NCI-H1105 treated with DMSO at 0.1 percent for 48 hours (cell line): ENCODE data around the gene TBC1D3B.
"Not testable (repeated sequence)": the region's sequence is repeated elsewhere in the genome, so short reads cannot be mapped to it uniquely, and the experiment has no call there.

Experiments used
- DNase-seq: peaks from one replicate; lab custom pipeline; 2025; lab: John Stamatoyannopoulos, UW

TBC1D3B gene

GRCh38 chr17:36176536-36176935 is at the start of gene TBC1D3B:
Gene TBC1D3B, minus strand, starts transcription at chr17:36176636. Its CDS starts 1,586 bp downstream, at chr17:36175050.
- DNase-seq: not testable (repeated sequence)

DNA sequence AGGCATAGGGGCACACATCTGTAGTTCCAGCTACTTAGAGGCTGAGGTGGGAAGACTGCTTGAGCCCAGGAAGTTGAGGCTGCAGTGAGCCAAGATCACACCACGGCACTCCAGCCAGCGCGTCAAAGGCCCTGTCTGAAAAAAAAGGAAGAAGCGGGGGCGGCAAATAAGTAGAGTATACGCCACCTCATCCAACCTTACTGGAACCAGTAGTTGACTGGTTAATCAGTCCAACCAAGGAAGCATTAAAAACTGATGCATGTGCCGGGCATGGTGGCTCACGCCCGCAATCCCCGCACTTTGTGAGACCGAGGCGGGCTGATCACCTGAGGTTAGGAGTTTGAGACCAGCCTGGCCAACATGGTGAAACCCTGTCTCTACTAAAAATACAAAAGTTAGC is 46.5 kb upstream of the TBC1D3B start:
- not testable (repeated sequence) for DNase-seq

DNA sequence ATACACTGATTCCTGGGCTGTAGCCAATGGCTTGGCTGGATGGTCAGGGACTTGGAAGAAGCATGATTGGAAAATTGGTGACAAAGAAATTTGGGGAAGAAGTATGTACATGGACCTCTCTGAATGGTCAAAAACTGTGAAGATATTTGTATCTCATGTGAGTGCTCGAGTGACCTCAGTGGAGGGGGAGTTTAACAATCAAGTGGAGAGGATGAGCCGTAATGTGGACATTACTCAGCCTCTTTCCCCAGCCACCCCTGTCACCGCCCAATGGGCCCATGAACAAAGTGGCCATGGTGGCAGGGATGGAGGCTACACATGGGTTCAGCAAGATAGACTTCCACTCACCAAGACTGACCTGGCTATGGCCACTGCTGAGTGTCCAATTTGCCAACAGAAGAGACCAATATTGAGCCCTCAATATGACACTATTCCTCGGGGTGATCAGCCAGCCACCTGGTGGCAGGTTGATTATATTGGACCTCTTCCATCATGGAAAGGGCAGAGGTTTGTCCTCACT is 45.2 kb upstream of the TBC1D3B start:
- DNase-seq: not testable (repeated sequence)

GRCh38 chr17:36220737-36221580 is 44.5 kb upstream of the TBC1D3B start:
- DNase-seq: not testable (repeated sequence)

DNA sequence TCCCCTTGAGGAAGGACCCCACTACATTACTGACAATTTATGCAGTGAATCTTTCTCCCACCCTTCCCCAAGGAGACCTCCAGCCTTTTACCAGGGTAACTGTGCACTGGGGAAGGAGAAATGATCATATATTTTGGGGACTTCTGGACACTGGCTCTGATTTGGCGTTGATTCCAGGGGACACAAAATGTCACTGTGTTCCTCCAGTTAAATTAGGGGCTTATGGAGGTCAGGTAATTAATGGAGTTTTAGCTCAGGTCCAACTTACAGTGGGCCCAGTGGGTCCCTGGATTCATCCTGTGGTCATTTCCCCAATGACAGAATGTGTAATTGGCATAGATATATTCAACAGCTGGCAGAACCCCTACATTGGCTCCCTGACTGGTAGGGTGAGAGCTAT is 43.1 kb upstream of the TBC1D3B start:
- DNase-seq: not testable (repeated sequence)

GRCh38 chr17:36215406-36216308 is 39.2 kb upstream of the TBC1D3B start:
- DNase-seq: not testable (repeated sequence)

GRCh38 chr17:36214918-36215317 is 38.5 kb upstream of the TBC1D3B start:
- DNase-seq: no peak

- DNase-seq: no peak
Measured at GRCh38 chr17:36213695-36214094, 37.3 kb upstream of the TBC1D3B start.

GRCh38 chr17:36212966-36213365 is 36.5 kb upstream of the TBC1D3B start:
- DNase-seq: no peak

GRCh38 chr17:36212272-36212605 is 35.8 kb upstream of the TBC1D3B start:
- DNase-seq: no peak

DNA sequence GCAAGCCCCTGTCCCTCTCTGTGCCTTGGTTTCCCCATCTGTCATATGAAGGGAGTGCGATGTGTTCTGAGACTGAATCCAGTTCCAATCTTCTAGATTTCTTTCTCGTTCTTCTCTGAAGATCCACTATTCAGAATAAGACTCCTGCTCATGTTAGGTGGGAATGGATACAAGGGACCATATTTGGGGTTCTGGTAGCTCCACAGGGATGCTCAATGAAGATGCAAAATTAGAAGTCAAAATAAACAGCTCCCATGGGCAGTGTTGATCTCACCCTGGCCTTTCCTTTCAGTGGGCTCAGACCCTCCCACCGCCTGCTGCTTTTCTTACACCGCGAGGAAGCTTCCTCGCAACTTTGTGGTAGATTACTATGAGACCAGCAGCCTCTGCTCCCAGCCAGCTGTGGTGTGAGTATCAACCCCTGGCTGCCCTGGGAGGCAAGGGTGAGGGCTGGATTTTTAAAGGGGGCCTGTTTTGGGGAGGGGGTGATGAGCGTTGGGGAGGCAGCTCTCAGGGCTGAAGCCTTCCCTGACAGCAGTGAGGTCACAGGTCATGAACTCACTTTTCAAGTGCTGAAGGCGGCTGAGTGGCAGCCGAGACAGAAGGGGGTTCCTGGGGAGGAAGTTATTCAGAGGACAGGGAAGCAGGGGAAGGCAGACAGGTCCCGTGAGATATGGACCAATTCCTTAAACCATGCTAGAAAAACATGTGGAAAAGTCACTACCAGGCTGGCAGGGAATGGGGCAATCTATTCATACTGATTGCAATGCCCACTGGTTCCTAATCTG is 35.2 kb upstream of the TBC1D3B start:
- not testable (repeated sequence) for DNase-seq

GRCh38 chr17:36210439-36211211 is 34.2 kb upstream of the TBC1D3B start, which contains the start of gene CCL4L2:
Gene CCL4L2, plus strand, starts transcription at chr17:36211063.
- DNase-seq: not testable (repeated sequence)

GRCh38 chr17:36209575-36209974 is 33.1 kb upstream of the TBC1D3B start:
- DNase-seq: no peak

DNA sequence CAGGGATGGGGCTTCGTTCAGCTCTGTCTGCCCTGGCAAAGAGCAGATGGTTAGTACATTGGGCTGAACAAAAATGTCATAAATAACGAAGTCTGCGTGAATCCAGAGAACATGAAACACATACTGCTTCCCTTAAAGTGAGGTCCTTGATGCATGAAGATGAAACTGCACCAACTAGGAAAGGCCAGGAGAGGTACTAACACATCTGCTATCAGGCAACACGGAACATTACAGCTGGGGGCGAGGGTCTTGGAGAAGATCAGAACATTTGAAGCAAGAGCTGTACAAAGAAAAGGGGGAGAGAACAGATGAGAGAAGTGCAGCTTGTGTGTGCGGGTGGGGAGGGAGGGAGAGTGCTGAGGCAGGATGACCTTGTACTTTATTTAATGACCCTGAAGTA is 30.9 kb upstream of the TBC1D3B start:
- not testable (repeated sequence) for DNase-seq

DNA sequence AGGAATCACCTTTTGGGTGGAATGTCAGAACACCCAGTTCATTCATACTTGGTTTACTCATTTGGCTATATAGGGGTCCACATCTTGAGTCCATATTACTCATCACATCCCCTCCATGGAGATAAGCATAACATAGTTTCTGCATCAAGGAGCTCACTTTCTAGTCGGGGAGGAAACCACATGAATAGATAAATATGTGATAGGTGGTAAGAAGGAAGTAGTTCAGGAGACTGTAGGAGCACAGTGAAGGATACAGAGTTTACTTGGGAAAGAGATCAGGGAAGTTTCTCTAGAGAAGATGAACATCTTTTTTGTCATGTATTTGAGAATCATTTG is 30.0 kb upstream of the TBC1D3B start:
- not testable (repeated sequence) for DNase-seq

DNA sequence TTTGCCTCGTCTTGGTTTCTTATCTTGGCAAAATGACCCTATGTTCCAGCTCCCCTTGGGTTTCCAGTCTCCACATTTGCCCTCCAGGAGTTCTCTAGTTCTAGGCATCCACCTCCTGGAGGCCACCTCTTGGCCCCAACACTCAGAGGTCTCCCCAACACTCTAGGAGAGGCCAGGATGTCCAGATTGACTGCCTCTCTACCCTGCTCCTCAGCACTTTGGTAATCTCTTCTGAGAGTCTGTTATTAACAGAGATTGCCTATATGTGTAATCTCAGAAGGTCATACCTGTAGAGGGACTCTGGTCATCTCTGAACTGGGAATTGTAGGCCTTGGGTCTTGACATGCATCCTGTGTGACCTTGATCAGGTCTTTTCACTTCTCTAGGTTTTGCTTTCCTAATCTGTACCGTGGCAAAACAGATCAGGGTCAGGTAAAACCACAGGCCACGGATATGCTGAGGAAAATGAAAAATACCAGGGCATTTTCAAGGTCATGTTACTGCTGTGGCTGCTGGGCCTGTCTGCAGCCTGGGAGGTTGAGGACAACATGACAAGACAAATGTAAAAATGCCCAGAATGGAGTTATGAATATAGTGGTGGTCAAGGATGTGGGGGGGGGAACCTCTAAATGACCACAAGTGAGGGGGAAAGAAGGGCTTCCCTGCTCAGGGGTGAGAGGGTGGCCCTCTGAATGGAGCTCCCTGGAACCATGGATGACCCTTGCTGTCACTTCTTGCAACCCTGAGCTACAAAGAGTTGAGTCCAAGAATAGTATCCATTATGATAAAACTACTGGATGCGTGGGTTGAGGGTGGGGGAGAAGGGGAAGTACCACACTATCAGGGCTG is 29.4 kb upstream of the TBC1D3B start:
- DNase-seq: no peak

DNA sequence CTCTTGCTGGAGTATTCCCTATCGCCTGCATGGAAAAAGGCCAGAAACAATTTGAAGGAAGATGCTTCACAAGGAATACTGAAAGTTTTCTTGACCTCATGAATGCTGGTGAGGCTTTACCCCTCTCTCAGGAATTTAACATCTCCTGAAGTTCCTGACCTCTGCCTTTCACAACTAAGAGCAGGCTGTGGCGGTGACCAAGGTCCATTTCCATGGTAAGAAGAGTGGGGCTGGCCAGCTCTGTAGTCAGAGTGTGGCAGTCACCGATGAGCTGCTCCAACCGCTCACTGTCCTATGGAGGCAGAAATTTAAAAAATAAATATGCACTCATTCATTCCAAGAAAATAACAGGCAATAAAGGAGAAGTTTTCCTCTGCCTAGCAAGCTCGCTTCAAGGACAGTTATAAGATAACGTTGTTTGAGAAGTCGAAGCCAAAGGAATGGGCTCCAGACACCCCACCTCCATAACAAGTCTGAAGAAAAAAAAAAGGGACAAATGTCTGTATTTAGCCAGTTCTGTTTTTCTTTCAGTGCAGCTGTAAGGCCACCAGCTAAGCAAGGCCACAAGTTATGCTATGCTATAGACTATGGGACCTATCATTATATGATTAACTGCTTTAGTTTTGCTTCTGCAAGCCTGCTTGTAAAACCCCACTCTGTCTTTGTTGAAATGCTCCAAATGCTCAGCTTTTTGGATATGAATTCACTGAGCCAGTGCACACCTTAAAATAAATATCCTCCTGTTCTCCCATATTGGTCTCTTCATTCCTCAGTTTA is 28.5 kb upstream of the TBC1D3B start:
- DNase-seq: no peak

DNA sequence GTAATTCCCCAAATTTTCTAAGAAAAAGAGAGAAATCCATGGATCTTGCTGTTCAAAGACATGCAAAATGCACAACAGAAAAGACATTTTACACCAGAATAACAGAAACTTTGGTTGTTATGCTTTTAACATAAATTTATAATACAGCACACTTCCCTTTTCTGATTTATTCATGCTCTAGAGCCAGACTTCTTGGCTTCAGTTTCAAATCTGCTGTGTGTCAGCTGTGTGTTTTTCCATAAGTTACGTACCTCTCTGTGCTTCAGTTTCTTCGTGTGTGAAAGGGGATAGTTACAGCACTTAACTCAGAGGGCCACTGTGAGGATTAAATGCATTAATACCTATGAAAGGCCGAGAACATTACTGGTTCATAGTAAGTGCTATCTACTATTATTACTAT is 26.9 kb upstream of the TBC1D3B start:
- DNase-seq: no peak

DNA sequence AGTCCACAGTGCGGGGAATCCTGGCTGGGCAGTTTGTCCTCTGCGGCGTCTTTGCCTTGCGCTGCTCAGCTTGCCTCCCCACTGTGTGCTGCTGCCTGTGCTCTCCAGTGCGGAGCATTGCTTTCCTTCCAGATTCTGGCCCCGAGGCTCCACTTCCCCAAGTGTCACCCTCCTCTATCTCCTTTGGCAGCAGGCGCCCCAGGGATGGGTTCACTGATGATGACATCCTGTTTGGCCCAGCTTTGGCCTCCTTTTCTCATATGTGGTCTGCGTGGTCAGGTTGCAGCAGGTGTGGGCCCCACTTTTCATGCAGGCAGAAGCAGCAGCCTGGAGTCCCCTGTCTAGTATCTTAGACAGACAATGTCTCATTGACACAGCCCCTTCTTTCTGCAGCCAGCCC is 25.1 kb upstream of the TBC1D3B start:
- DNase-seq: not testable (repeated sequence)
